ENCODE measurements around the gene ARHGAP15.

Gene ARHGAP15

DNA sequence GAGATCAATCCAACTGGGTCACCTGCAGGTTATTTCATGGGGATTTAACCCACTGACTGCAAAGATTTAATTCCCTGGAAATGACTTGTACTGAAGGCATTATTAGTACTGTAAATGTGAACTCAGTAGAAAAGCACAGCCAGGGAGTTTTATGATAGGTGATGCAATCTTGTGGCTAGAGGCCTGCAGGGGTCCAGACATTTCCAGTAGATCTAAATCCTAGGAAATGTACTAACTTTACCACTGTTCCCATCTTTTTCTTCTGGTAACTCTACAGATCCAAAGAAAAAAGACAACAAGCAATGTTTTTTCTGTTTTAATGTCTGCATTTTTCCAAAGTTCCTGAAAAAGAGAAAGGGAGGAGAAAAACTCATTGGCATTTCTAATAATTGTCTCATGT, 500.1 kb downstream of the ARHGAP15 start:
- CTCF ChIA-PET, result no interaction called here
- no peak overlapping the region for H3K27ac ChIP-seq
- no peak for DNase-seq (ENCODE audit: low spot score)
- POLR2A ChIA-PET (ENCODE audit: low non-redundant PET), result no interaction called here
- TF ChIP-seq, protein P1, sequence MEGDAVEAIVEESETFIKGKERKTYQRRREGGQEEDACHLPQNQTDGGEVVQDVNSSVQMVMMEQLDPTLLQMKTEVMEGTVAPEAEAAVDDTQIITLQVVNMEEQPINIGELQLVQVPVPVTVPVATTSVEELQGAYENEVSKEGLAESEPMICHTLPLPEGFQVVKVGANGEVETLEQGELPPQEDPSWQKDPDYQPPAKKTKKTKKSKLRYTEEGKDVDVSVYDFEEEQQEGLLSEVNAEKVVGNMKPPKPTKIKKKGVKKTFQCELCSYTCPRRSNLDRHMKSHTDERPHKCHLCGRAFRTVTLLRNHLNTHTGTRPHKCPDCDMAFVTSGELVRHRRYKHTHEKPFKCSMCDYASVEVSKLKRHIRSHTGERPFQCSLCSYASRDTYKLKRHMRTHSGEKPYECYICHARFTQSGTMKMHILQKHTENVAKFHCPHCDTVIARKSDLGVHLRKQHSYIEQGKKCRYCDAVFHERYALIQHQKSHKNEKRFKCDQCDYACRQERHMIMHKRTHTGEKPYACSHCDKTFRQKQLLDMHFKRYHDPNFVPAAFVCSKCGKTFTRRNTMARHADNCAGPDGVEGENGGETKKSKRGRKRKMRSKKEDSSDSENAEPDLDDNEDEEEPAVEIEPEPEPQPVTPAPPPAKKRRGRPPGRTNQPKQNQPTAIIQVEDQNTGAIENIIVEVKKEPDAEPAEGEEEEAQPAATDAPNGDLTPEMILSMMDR (conservative IDR thresholded peaks at IDR 0.05; ENCODE audit: low read depth), result no peak

- DNase-seq (ENCODE audit: low spot score), result no peak
- ChIA-PET CTCF (interaction anchor here (0.5 kb wide), 1 partner anchor 384 kb away, joined by 3 read pairs; no protein-coding TSS in a partner anchor), POLR2A (ENCODE audit: low non-redundant PET) (no interaction called here)
- no peak overlapping the region for H3K27ac ChIP-seq
- TF ChIP-seq, protein P1 (conservative IDR thresholded peaks at IDR 0.05; ENCODE audit: low read depth), result no peak
Measured at GRCh38 chr2:143632751-143633374, 503.6 kb downstream of the ARHGAP15 start.

DNA sequence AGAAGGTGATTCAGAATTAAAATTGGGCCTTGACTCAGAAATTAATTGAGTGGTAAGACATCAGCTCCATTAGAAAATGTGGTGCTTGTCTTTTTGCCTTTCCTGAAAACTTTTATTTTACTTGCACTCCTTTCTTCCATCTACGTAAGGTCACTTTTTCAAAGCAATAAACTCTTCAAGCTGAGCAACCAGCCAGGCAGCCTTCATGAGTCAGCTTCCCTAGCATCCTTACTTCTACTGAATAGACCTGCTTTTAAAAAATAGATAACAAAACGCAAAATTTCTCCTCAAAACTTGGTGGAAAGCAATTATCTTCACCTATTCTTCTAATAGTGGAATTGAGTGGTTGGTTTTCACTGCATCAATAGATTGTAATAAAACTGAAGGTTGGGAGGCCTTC, 504.2 kb downstream of the ARHGAP15 start:
- POLR2A ChIA-PET (ENCODE audit: low non-redundant PET), result no interaction called here
- CTCF ChIA-PET, result interaction anchor here (0.5 kb wide), 1 partner anchor 1484 kb away, joined by 3 read pairs; no protein-coding TSS in a partner anchor
- TF ChIP-seq, protein P1 (conservative IDR thresholded peaks at IDR 0.05; ENCODE audit: low read depth), result no peak
- DNase-seq (ENCODE audit: low spot score), result no peak
- no peak overlapping the region for H3K27ac ChIP-seq

GRCh38 chr2:143635302-143635701, 506.1 kb downstream of the ARHGAP15 start:
- H3K27ac ChIP-seq, result no peak overlapping the region
- CTCF ChIA-PET, result no interaction called here
- no peak for DNase-seq (ENCODE audit: low spot score)
- TF ChIP-seq, protein P1 (conservative IDR thresholded peaks at IDR 0.05; ENCODE audit: low read depth), result no peak
- POLR2A ChIA-PET (ENCODE audit: low non-redundant PET), result no interaction called here

- TF ChIP-seq, protein P1 (conservative IDR thresholded peaks at IDR 0.05; ENCODE audit: low read depth), result no peak
- no peak for DNase-seq (ENCODE audit: low spot score)
- CTCF ChIA-PET, result no interaction called here
- H3K27ac ChIP-seq, result no peak overlapping the region
- POLR2A ChIA-PET (ENCODE audit: low non-redundant PET), result no interaction called here
Measured at GRCh38 chr2:143635936-143636335, 506.7 kb downstream of the ARHGAP15 start.

DNA sequence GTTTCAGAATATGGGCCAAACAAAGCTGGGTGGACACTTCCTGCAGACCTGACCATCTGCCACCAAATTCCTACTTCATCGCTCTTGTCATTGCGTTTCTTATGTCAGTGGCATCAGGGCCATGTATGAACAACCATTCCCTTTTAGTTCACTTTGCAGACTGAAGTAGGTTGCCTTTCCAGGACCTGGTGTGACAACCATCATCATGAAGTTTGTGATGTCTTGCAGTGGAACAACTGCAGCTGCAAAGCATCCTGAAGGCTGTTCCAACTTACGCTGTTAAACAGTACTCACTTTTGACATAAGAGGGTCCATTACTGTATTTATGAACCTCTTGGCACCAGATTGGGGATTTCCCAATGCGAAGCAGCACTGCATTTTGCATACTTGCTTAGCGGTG, 511.6 kb downstream of the ARHGAP15 start:
- ChIA-PET POLR2A (ENCODE audit: low non-redundant PET) (no interaction called here), CTCF (no interaction called here)
- TF ChIP-seq, protein P1 (conservative IDR thresholded peaks at IDR 0.05; ENCODE audit: low read depth), result no peak
- DNase-seq (ENCODE audit: low spot score), result no peak
- H3K27ac ChIP-seq, result no peak overlapping the region

Data from RWPE1 (cell line).